Mesangial cell (primary cell): ENCODE results near the gene PDCL3. TPM values are rescaled to one million over a fixed set of nuclear protein-coding genes. Genes with fewer than 3 reads are reported as not detected.

Experiments
- total RNA-seq: library from RNA; depleted of rRNA; stranded (reverse); fragments of >200 nt; gene quantifications from 2 replicates; pipeline ENCODE4 v1.2.3, GENCODE V29; 2015

The PDCL3 gene
- 16.7 and 21.3 TPM in 2 replicates for total RNA-seq

DNA sequence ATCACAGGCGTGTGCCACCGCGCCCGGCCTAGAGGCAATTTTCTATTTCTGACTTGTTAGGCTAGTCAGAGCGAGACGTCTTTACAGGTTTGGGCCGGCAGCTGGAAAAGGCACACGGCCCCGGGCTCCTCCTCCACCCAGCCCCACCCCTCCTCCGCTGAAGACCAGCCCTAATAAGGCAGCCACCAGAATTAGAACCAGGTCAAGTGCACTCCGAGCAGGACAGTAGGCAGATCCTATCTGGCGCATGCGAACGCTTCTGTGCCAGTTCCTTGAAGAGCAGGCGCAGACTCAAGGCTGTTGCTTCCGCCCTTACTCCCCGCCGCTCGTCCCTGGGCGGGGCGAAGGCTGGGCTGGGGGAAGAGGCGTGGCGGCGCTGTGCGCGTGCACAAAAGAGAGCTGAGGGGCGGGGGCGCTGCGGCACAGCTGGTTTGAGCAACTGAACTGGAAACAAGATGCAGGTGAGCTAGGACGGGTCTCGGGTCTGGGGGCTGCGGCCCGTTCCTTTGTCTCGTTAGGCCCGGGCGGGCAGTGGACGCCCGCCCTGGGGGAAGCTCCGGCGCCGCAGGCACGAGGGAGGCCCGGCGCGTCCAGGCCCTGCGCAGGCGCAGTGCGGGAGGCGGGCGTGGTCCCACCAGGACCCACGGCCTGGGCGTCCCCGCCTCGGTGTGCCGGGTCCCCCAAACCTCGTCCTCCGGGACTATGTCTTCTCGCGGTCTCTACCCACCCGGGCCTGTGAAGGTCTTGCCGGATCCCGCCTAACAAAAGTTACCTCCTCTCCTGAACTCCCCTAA is at the start of gene PDCL3:
Gene PDCL3, plus strand, starts transcription at position 381 of the 794 bp plus-strand sequence. Its CDS starts 75 bp downstream, at position 456.

Other genes with a start within 250 kb of the PDCL3 start
- 0.49 and 1.9 TPM in 2 replicates for gene LONRF2, start 240.5 kb upstream of the PDCL3 start, total RNA-seq
- 12.4 and 13.1 TPM in 2 replicates for gene CHST10, start 145.3 kb upstream of the PDCL3 start, total RNA-seq
- not detected in 2 replicates for gene NMS, start 92.5 kb upstream of the PDCL3 start, total RNA-seq